EL (cell line): ENCODE results near the gene PGAP3.
"Not testable (repeated sequence)": the region's sequence is repeated elsewhere in the genome, so short reads cannot be mapped to it uniquely, and the experiment has no call there.

ENCODE experiments used
- DNase-seq: peaks from one replicate; pipeline ENCODE4 v3.0.0-alpha.2; 2016

Gene PGAP3

DNA sequence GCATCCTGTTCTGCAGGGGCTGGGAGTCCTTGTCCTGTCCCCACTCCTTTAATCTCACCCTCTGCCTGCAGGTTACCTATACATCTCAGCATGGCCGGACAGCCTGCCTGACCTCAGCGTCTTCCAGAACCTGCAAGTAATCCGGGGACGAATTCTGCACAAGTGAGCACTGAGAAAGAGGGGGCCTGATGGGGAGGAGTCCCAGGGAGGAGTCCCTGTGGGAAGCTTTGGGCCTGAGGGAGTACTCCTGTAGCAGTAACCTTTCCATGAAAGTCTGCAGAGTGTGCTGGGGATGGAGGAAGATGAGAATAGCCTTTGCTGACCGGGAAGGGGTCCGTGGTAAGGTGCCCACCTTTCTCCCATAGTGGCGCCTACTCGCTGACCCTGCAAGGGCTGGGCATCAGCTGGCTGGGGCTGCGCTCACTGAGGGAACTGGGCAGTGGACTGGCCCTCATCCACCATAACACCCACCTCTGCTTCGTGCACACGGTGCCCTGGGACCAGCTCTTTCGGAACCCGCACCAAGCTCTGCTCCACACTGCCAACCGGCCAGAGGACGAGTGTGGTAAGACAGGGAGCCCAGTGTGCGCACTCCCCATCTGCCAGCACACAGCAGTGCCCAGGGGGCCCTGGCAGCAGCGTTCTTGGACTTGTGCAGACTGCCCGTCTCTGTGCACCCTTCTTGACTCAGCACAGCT is 27.7 kb upstream of the PGAP3 start:
- DNase-seq, result no peak

DNA sequence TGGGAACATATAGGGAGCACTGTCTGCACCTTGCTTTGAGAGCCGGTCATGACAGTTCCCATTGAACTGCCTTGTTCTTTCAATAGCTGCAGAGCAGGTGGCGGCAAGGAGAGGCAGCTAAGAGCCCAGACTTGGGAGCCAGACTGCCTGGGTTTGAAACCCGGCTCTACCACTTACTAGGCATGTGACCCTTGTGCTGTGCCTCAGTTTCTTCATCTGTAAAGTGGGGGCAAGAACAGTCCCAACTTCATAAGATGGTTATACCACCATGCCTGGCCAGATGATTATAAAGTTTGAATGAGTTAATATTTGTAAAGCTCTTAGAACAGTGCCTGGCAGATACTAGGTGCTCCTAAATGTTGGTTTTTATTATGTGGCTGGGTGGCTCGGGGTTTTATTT is 26.4 kb upstream of the PGAP3 start:
- DNase-seq, result no peak

DNA sequence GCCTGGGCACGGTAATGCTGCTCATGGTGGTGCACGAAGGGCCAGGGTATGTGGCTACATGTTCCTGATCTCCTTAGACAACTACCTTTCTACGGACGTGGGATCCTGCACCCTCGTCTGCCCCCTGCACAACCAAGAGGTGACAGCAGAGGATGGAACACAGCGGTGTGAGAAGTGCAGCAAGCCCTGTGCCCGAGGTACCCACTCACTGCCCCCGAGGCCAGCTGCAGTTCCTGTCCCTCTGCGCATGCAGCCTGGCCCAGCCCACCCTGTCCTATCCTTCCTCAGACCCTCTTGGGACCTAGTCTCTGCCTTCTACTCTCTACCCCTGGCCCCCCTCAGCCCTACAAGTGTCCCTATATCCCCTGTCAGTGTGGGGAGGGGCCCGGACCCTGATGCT is 24.0 kb upstream of the PGAP3 start:
- no peak for DNase-seq

DNA sequence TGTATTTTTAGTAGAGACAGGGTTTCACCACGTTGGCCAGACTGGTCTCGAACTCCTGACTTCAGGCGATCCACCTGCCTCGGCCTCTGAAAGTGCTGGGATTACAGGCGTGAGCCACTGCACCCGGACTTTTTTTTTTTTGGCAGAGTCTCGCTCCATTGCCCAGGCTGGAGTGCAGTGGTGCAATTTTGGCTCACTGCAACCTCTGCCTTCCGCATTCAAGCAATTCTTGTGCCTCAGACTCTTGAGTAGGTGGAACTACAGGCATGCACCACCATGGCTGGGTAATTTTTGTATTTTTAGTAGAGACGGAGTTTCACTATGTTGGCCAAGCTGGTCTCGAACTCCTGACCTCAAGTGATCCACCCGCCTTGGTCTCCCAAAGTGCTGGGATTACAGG is 23.2 kb upstream of the PGAP3 start:
- not testable (repeated sequence) for DNase-seq

DNA sequence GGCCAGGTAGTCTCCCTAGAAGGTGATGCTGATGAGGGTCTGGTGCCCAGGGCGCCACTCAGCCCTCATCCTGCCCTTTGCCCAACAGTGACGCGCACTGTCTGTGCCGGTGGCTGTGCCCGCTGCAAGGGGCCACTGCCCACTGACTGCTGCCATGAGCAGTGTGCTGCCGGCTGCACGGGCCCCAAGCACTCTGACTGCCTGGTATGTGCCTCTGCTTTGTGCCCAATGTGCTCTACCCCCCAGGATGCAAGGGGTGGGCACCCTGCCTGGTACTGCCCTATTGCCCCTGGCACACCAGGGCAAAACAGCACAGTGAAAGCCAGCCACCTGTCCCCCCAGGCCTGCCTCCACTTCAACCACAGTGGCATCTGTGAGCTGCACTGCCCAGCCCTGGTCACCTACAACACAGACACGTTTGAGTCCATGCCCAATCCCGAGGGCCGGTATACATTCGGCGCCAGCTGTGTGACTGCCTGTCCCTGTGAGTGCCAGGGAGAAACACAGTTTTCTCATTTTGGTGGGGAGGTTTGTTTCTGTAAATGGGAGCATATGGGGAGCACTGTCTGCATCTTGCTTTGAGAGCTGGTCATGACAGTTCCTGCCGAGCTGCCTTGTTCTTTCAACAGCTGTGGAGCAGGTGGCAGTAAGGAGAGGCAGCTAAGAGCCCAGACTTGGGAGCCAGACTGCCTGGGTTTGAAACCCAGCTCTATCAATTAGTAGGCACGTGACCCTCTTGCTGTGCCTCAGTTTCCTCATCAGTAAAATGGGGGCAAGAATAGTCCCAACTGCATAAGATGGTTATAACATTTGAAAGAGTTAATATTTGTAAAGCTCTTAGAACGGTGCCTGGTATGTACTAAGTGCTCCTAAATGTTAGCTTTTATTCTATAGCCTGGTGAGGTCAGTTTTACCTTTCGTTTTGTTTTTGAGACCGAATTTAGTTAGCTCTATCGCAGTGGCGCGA is 22.4 kb upstream of the PGAP3 start:
- DNase-seq, result no peak

DNA sequence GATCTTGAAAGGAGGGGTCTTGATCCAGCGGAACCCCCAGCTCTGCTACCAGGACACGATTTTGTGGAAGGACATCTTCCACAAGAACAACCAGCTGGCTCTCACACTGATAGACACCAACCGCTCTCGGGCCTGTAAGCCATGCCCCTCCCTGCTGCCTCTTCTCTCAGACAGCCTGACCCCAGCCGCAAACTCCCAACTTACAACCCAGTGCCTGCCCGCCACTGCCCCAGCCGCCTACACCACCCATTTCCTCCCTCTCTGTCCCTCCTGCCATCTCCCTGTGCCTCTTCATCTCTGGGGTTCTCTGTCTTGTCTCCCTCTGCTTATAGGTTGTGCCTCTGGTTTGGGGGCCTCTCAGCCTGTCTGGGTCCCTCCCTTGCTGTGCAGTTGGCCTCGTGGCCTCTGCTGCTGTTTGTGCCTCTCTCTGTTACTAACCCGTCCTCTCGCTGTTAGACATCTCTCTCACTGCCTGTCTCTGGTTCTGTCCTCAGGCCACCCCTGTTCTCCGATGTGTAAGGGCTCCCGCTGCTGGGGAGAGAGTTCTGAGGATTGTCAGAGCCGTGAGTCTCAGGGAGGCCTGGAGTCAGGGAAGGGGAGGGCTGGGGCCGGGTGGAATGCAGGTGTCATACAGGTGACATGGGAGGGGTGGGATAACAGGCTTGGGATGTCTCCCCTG is 21.6 kb upstream of the PGAP3 start:
- DNase-seq, result no peak

DNA sequence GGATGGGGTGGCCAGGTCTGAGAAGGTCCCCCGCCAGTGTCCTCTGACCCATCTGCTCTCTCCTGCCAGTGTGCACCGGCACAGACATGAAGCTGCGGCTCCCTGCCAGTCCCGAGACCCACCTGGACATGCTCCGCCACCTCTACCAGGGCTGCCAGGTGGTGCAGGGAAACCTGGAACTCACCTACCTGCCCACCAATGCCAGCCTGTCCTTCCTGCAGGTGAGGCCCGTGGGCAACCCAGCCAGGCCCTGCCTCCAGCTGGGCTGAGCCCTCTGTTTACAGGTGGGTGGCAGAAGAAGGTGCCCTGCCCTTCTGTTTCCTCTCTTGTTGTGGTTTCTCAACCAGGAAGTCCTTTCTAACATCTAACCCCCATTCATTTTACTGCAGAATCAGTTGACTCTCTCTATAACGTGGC is 19.1 kb upstream of the PGAP3 start:
- DNase-seq, result no peak

DNA sequence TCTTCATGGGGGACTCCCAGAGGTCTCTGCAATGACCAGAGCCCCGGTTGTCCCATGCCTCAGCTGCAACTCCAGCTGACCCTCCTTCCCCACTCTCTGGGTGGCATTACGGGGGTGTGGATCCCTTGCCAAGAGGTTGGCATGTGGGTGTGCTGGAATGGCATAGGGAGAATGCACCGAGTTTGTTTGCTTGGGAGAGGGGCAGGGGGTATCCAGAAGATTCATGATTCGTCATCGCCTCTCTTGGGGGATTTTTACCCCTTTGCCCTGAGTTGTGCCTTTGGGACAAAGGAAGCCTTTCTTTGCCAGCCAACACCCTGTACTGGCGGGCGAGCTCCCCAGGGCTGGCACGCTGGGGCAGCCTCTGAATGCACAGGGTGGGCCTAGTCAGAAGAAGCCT is 18.5 kb upstream of the PGAP3 start:
- DNase-seq, result no peak

DNA sequence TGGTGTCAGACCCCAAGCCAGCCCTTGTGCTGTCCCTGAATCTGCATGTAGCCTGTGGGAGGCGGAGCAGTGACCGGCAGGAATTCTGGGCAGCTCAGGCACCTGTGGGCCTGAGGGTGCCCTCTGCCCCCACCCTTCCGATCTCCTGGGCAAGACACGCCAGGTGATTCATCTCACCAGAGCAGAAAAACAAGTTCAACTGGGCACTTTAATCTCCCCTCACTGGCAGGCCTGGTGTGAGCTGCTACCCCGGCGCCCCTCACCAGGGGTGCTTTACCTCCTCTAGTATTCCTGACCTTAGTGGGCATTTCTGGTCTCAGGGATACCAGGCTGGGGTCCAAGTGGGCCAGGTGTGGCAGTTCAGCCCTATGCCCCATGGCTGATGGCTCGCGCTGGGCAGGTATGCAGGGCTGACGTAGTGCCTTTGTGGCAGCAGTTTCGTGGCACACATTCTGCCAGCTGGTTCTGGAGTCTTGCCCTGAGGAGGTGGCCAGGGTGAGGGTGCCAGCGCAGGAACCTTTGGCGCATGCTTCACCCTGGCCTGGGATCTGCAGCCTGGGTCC is 18.0 kb upstream of the PGAP3 start:
- no peak for DNase-seq

DNA sequence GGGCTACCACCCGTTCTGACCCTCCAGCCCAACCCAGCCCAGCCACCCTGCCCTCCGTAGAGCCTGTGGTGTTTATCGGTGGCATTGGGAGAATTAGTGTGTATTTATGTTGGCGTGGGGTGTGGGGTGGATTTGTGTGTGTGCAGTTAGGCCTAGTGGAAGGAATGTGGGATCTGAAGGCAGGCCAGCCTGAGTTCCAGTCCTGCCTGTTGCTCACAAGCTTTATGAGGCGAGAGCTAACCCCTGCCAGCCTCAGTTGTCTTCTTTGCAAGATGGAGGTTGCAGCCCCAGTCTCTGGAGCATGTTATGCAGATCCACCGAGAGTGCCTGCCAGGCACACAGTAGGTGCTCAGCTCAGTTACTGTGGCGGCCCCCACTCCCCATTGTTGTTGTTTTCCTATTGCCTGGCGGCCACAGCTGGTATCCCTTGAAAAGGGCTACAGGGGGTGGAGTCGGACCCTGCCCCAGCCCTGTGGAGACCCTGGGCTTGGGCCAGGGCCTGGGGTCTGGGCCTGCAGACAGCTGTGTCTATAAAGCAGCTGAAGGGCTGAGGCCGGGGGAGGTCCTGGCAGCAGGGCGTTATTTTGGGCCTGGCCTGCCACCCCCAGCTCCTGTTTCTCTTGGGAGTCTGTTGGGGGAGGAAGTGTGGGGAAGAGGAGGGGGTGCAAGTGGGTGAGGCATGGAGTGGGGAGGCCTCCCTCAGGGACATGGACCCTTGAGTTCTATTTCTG is 17.1 kb upstream of the PGAP3 start:
- peak; percentile 20 for DNase-seq

DNA sequence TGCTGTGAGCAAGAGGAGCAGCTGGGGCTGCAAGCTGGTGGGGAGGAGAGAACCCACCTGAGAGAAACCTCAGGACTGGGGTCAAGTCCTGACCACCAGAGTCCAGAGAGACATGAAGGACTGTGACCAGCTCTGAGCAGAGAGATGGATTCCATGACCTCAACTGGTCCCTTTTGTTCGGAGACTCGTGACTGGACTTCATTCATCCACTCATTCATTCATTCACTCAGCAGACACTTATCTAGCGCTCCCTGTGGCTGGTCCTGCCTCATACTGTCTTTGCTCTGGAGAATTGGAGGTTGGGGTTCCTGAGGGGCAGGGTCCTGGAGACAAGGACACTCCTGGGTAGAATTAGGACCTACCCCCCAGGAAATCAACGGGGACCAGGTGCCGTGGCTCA is 16.1 kb upstream of the PGAP3 start:
- DNase-seq, result no peak

DNA sequence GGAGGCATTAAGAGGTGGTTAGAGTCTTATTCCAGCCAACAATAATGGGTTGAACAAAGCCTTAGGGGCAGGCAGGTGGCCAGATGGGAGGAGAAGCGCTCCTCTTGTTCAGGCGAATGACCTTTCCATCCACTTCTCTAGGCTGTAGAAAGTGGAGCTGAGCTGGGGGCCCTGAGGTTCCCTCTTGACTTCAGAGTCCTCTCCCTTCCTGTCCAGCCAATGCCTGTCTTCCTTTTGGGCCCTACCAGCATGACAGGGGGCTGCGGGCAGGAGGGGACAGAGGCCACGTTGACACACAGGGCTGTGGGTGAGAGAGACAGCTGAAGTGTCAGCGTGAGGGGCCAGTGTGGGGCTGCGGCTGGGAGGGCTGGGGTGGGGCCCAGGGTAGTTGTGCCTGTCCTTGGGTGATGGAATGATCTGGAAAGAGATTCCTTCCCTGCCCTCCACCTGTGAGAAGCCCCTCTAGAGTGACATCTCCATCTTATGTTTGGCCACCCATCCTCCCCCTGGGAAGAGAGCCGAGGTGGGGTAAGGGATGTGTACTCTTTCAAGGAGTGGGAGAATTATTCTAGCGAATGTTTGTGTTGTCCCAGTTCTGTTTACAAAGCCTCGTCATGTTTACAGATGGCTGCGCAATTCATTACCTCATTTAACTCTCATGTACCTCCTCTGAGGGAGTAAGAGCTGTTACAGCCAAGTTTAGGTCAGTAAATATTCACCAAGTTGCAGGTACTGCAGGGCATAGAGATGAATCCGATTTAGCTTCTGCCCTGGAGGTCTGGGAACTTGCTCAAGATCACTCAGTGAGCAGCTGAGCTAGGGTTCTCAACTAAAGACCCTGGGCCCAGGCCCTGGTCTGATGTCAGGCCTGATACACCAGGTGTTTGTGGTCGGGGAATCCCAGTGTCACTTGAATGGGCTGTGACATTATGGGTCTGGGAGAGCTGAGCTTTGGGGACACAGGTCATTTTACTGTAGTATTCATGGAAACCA is 15.3 kb upstream of the PGAP3 start:
- DNase-seq, result no peak

DNA sequence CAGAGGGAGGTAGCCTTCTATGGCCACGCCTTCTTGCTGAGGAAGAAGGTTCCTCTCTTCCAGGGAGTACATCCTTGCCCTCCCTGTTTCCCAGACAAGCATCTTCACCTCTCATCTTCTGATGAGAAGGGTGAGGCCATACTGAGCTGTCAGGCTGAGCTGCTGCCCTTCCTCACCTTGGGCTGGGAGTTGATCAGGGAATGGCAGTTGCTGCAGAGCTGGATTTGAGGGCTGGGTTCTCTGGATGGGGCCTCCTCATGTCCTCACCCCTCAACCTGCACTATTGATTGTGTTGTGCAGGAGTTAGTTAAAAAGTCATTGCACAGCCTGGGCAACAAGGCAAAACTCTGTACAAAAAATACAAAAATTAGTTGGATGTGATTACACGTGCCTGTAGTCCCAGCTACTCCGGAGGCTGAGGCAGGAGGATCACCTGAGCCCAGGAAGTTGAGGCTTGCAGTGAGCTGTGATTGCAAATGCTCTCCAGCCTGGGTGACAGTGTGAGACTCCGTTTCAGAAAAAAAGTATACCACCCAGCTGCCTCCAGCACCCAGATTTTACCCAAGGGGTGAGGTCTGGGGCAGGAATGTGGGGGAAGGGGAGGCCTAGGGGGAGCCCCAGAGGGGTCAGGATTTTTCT is 14.0 kb upstream of the PGAP3 start:
- DNase-seq, result no peak

DNA sequence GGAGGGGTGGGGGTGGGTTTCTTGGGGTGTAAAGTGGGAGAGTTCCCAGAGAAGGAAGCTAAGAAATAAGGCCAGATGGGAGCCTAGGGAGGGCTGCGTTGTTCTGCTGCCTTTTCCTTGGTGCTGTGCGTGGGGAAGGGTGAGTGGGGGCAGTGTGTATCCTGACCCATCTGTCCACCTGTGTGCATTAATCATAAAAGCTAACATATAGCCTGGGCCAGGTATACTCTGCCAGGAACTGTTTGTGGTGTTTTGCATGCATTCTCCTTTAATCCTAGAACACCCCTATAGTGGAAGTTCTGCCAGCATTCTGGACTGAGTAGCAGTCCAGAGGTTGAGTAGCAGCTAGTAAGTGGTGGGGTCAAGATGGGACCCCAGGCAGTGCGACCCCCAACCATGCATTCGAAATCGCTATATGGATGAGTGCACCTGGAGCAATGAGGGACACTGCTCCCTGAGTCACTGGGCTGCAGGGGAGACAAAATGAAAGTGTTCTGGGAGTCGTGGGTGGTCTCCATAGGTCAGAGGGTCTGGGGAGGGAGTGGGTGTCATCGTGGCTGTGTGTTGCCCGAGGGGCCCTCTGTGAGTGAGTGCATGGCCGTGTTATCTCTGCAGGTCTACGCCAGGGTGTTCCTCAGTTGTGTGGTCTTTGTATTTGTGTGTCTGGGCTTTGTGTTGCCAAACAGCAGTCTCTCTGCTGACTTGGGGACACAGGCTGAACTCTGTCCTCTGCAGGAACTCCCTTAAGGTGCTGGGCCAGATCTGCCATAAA is 13.3 kb upstream of the PGAP3 start:
- no peak for DNase-seq

DNA sequence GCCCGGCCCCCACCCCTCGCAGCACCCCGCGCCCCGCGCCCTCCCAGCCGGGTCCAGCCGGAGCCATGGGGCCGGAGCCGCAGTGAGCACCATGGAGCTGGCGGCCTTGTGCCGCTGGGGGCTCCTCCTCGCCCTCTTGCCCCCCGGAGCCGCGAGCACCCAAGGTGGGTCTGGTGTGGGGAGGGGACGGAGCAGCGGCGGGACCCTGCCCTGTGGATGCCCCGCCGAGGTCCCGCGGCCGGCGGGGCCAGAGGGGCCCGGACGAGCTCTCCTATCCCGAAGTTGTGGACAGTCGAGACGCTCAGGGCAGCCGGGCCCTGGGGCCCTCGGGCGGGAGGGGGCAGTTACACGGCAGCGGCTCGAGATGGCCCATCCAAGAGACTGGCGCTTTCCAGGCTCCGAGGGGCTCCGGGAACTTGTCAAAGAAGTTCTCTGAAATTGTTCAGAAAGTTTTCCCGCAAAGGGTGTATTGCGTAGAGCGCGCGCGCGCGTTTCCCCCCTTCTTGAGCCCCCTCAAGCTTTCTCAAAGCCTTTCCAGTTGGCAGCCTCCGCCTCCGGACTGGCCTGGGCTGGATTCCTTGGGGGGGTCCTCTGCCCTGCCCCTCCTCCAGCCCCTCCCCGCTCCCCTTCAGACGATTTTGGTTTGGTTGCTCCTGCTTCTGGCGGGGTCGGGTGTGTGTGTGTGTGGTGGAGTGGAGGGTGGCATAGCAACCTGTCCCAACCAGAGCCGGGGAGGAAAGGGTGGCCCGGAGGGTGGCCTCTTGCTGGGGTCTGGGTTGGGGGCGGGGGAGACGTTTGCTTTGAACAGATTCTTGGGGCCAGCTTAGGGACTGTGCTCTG is 12.5 kb upstream of the PGAP3 start:
- peak; percentile 29 for DNase-seq

DNA sequence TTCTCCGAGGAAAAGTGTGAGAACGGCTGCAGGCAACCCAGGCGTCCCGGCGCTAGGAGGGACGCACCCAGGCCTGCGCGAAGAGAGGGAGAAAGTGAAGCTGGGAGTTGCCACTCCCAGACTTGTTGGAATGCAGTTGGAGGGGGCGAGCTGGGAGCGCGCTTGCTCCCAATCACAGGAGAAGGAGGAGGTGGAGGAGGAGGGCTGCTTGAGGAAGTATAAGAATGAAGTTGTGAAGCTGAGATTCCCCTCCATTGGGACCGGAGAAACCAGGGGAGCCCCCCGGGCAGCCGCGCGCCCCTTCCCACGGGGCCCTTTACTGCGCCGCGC is 11.9 kb upstream of the PGAP3 start, which contains the start of gene ERBB2:
ERBB2 (plus strand) TSS at position 247 of the 330 bp plus-strand sequence. CDS start 175 bp downstream, outside the sequence.
- DNase-seq, result peak; percentile 83

DNA sequence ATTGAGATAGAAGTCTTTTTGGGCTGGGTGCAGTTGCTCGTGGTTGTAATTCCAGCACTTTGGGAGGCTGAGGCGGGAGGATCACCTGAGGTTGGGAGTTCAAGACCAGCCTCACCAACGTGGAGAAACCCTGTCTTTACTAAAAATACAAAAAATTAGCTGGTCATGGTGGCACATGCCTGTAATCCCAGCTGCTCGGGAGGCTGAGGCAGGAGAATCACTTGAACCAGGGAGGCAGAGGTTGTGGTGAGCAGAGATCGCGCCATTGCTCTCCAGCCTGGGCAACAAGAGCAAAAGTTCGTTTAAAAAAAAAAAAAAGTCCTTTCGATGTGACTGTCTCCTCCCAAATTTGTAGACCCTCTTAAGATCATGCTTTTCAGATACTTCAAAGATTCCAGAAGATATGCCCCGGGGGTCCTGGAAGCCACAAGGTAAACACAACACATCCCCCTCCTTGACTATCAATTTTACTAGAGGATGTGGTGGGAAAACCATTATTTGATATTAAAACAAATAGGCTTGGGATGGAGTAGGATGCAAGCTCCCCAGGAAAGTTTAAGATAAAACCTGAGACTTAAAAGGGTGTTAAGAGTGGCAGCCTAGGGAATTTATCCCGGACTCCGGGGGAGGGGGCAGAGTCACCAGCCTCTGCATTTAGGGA is 11.4 kb upstream of the PGAP3 start:
- DNase-seq, result not testable (repeated sequence)

DNA sequence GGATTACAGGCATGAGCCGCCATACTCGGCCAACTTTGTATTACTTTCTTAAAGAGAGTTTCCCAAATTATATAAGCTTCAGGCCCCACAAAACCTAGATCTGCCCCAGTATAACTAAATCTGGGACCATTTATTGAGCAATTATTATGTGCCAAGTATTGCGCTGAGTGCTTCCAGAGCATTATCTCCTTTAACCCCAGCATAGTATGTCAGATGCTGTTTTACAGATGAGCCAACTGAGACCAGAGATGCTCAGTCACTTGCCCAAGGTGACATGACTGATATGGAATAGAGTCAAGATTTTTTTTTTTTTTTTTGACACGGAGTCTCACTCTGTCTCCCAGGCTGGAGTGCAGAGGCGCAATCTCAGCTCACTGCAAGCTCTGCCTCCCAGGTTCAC is 10.1 kb upstream of the PGAP3 start:
- DNase-seq, result no peak
